Measurements from ENCODE around the gene DMRTA2.

The DMRTA2 gene

DNA sequence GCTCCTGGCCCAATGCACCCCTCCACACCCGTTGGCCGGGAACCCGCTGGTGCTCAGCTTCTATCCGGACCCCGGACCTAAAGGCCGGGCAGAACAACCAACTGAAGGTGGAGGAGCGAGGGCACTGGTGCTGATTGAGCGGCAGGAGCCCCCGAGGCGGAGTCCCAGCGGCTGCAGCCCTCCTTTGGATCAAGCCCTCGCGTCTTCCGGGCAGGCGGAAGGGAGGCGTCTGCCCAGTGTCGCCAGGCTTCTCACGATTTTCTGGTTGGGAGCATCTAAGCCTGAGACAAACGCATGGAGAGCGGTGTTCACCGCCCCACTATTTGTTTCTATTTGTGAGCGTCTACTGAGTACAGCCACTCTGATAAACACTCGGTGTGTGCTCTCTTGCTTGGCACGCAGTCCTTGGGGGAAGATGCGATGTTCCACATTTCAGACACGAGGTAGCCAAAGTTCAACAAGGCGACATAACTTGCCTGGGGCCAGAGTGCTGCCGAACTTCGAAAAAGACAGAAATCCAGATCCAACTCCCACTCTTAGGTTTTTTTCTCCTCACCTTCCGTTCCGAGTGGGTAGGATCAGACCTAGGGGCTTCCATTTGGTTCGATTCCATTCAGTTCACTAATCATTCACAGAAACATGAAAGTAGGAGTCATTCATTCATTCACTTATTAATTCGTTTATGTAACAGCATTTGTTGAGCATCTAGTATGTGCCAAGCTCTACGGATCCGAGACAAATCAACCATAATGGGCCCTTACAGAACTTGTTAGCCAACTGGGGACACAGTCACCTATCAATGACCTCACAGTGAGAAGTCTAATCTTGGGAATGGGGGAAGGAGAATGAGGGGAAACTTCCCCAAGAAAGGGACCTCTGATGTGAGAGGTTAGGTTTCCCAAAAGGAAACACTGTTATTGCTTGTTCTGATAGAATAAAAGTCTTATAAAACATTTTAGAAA lies 4.9 kb upstream of the DMRTA2 start:
- H3K4me3 ChIP-seq (ENCODE audit: low read depth, low read length), result no peak overlapping the region
- TF ChIP-seq, protein P1, sequence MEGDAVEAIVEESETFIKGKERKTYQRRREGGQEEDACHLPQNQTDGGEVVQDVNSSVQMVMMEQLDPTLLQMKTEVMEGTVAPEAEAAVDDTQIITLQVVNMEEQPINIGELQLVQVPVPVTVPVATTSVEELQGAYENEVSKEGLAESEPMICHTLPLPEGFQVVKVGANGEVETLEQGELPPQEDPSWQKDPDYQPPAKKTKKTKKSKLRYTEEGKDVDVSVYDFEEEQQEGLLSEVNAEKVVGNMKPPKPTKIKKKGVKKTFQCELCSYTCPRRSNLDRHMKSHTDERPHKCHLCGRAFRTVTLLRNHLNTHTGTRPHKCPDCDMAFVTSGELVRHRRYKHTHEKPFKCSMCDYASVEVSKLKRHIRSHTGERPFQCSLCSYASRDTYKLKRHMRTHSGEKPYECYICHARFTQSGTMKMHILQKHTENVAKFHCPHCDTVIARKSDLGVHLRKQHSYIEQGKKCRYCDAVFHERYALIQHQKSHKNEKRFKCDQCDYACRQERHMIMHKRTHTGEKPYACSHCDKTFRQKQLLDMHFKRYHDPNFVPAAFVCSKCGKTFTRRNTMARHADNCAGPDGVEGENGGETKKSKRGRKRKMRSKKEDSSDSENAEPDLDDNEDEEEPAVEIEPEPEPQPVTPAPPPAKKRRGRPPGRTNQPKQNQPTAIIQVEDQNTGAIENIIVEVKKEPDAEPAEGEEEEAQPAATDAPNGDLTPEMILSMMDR (conservative IDR thresholded peaks at IDR 0.05; ENCODE audit: low read depth, low read length), result no peak
- DNase-seq (ENCODE audit: low read depth), result no peak

DNA sequence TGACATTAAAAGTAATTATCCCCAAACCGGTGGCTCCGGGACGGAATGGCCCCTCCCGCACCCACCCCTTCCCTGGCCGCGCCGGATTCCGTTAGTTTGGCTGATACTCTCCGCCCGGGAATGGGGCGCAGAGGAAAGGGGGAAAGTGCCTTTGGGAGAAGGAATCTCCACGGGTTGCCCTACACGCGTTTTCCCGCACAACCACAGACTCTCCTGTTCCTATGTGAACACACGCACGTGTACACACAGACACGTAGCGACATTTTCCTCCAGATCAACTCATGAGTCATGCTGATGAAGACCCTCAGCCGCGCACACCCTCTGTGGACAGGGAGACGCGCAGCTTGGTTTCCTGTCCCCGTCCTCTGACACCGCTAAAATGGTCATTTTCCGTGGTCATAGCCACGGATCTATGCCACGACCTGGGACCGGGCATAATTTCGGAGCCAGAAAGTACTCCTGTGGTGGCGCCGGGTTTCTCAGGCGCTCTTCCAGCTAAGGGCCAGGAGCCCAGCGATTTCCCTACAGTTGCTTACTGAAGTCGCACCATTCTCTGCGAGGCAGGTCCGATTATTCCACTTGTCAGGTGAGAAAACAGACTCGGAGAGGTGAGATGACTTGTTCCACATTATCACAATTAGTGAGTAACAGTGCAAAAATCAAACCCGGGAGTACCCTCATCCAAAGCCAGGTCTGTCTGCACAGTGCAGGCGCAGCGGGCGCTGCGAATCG lies 4.0 kb upstream of the DMRTA2 start:
- TF ChIP-seq, protein P1 (conservative IDR thresholded peaks at IDR 0.05; ENCODE audit: low read depth, low read length), result no peak
- DNase-seq (ENCODE audit: low read depth), result no peak
- H3K4me3 ChIP-seq (ENCODE audit: low read depth, low read length), result no peak overlapping the region

- no peak for DNase-seq (ENCODE audit: low read depth)
- TF ChIP-seq, protein P1 (conservative IDR thresholded peaks at IDR 0.05; ENCODE audit: low read depth, low read length), result no peak
Observed at GRCh38 chr1:50426702-50427085, 3.5 kb upstream of the DMRTA2 start.

GRCh38 chr1:50426108-50426700 lies 3.0 kb upstream of the DMRTA2 start:
- TF ChIP-seq, protein P1 (conservative IDR thresholded peaks at IDR 0.05; ENCODE audit: low read depth, low read length), result no peak
- DNase-seq (ENCODE audit: low read depth), result no peak
- no peak overlapping the region for H3K4me3 ChIP-seq (ENCODE audit: low read depth, low read length)

More at GRCh38 chr1:50426702-50427085, 3.5 kb upstream of the DMRTA2 start:
- H3K4me3 ChIP-seq (ENCODE audit: low read depth, low read length), result no peak overlapping the region

DNA sequence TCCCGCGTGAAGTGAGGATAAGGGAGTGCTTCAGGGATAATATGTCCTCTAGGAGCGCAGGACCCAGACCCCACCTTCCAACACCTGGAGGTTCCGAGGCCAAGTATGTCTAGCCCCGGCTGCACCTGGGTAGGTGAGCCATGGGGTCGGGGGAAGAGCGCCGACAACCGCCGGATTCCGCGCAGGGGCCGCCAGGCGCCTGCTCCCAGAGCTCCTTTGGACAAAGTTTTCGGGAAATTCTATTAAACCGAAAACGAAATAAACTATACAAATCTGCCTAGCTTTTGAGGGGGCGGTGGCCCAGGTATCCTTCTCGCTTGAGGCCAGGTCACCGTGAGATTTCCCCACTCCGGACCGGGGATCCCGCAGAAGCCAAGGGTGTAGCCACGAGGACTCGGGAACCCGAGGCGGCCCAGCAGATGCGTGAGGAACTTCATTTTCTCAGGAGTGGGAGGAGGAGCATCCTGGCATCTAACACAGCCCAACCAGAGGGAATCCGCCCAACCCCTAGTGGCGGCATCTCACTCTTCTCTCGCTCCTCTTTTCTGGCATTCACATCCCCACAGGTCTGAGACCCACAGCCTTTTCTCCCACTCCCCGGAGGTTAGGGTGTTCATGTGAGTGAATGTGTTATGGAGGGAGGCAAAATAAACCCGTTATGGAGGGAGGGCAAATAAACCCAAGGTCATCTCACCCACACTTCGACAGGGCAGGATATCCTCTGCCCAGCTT lies 2.3 kb upstream of the DMRTA2 start:
- H3K4me3 ChIP-seq (ENCODE audit: low read depth, low read length), result no peak overlapping the region
- DNase-seq (ENCODE audit: low read depth), result no peak
- TF ChIP-seq, protein P1 (conservative IDR thresholded peaks at IDR 0.05; ENCODE audit: low read depth, low read length), result no peak

- H3K4me3 ChIP-seq (ENCODE audit: low read depth, low read length), result no peak overlapping the region
- TF ChIP-seq, protein P1 (conservative IDR thresholded peaks at IDR 0.05; ENCODE audit: low read depth, low read length), result no peak
- no peak for DNase-seq (ENCODE audit: low read depth)
Observed at GRCh38 chr1:50424884-50425375, 1.7 kb upstream of the DMRTA2 start.

Data from choroid plexus epithelial cell (primary cell).